GM18505 (cell line): ENCODE results near the gene PRMT5.

Source experiments
- ATAC-seq: cut with Tn5 transposase; IDR thresholded peaks from one replicate; pipeline ENCODE4 v1.9.1; 2021; ENCODE audit not compliant: unreplicated experiment
- POLR2A ChIP-seq: IDR thresholded peaks from 4 replicates; pipeline ENCODE4 v1.6.1; 2011; ENCODE audit warnings: borderline replicate concordance; ENCODE audit not compliant: insufficient read depth, insufficient read length; ENCODE audit errors: extremely low read depth

PRMT5 gene

GRCh38 chr14:22896760-22897159 is 32.4 kb downstream of the PRMT5 start:
- ATAC-seq = no peak
- no peak for TF ChIP-seq POLR2A

DNA sequence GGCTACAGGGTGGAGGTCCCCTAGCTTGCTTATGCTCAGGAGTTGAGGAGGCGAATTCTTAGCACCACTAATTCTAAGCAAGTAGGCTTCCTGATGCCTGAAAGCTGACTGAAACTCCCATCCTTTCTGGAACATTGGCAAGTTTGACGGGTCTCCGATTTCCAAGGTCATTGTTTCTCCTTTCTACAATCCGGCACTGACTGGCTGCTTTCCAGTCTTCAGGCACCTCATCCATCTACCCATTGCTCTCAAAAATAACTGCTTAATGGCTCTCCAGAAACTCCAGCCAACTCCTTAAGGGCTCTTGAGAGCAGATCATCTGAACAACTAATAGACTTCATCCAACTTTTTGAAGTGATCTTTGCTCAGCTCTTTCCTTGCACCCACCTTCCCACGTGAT is 32.8 kb downstream of the PRMT5 start:
- no peak for ATAC-seq

DNA sequence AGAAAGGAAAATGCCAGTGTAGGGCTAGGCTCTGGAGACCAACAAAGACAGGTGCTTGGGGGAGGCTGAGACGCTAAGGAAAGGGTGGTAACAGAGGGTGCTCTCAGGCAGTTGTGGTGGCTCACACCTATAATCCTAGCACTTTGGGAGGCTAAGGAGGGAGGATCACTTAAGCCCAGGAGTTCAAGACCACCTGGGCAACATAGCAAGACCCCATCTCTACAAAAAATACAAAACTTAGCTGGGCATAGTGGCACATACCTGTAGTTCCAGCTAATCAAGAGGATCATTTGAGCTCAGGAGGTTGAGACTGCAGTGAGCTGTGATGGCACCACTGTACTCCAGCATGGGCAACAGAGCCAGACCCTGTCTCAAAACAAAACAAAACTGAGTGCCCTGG is 33.8 kb downstream of the PRMT5 start:
- ATAC-seq = no peak
- TF ChIP-seq POLR2A = no peak

More for the DNA sequence above, 32.8 kb downstream of the PRMT5 start:
- no peak for TF ChIP-seq POLR2A

DNA sequence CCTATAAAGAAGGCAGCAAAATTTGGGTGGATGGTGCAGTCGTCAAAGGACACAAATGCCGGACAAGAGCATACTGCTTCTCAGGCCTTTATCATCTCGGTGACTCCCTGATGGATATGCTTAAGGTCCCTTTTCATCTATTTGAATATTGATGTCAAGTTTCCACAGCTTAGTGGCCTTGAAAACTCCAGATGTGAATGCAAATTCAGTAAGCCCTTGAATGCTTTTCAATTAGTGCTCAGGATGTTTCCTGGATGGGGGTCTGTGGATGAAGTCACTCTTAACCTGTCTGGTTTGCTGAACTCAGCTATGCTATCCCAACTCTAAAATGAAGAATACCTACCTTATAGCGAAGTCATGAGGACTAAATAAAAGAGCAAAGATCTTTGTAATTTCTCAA is 35.5 kb downstream of the PRMT5 start:
- no peak for TF ChIP-seq POLR2A
- ATAC-seq = no peak

DNA sequence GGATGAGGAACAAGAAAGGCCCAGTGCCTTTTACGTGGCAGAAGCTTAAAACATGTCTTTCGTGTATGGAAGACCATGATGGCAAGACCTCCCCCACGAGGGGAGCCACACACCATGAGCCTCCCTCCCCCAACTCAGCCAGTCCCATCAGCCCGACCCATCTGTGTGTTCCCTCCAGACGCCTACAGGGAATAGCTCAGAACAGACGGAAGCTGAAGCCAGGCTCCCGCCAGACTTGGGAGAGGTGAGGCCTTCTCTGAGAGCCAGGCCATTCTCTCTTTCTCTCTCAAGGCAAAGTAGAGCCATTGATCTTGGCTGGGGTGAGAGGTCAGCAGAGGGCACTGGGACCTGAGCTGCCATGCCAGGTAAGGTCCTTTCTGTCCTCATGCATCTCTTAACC is 36.7 kb downstream of the PRMT5 start:
- no peak for TF ChIP-seq POLR2A
- no peak for ATAC-seq

DNA sequence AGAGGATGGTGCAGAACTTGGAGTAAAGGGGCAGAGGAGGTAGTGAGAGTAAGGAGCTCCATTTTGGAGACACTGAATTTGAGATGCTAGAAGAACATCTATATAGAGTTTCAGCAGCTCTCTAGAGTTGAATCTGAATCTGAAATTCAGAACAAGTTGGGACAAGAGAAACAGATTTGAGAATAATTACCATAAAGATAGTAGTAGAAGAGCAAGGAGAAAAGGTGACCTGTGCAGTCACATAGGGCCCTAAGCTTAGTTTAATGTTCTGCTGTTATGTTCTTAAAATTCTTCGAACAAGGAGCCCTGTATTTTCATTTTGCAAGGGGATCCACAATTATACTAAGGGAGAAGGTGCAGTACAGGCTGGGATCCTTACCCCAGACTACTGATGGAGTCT is 38.8 kb downstream of the PRMT5 start:
- ATAC-seq = no peak
- no peak for TF ChIP-seq POLR2A

GRCh38 chr14:22888662-22889061 is 40.5 kb downstream of the PRMT5 start:
- no peak for TF ChIP-seq POLR2A
- no peak for ATAC-seq

GRCh38 chr14:22887990-22888378 is 41.2 kb downstream of the PRMT5 start:
- TF ChIP-seq POLR2A = peak; percentile 70
- peak; percentile 41 for ATAC-seq

GRCh38 chr14:22887260-22887989 is 41.8 kb downstream of the PRMT5 start:
- ATAC-seq = peak; percentile 42
- TF ChIP-seq POLR2A = no peak

- peak; percentile 86 for TF ChIP-seq POLR2A
- peak; percentile 43 for ATAC-seq
Measured at GRCh38 chr14:22886500-22887259, 42.5 kb downstream of the PRMT5 start.

DNA sequence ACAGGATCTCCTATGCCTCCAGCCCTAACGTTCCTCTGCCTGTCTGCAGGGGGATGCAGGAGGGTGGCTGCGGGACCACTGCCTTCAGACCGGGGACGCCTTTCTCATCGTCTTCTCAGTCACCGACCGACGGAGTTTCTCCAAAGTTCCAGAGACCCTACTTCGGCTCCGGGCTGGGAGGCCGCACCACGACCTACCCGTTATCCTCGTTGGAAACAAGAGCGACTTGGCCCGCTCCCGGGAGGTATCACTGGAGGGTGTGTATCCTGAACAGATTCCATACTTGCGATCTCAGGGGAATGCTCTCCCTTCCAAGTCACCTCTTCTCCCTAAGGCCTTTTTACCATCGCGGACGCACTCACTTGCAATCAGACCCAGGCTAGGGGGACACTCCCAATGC is 43.2 kb downstream of the PRMT5 start:
- ATAC-seq = no peak
- TF ChIP-seq POLR2A = no peak

- ATAC-seq = no peak
- no peak for TF ChIP-seq POLR2A
Measured at GRCh38 chr14:22884738-22885523, 44.2 kb downstream of the PRMT5 start.

GRCh38 chr14:22884076-22884737 is 45.0 kb downstream of the PRMT5 start:
- ATAC-seq = no peak

More at GRCh38 chr14:22884076-22884737, 45.0 kb downstream of the PRMT5 start:
- TF ChIP-seq POLR2A = no peak
